SK-N-SH treated with all-trans-retinoic acid at 6 μM for 48 hours (cell line): ENCODE results near the gene YDJC.

Experiments
- ATAC-seq: fragments of 200-7000 bp; cut with Tn5 transposase; 3 replicates; pipeline ENCODE4 v1.9.1; 2020; ENCODE audit warnings: mild to moderate bottlenecking, moderate library complexity
- ARNTL ChIP-seq: fragments of 450-650 bp; formaldehyde crosslinking; IDR thresholded peaks from 2 replicates; pipeline ENCODE4 v1.5.0; 2020; ENCODE audit warnings: low read depth, mild to moderate bottlenecking, moderate library complexity, borderline replicate concordance
- BACH2 ChIP-seq: fragments of 250-450 bp; sonication (Bioruptor Pico); IDR thresholded peaks from 2 replicates; pipeline ENCODE4 v1.9.0; 2021; ENCODE audit warnings: mild to moderate bottlenecking, borderline replicate concordance
- CSDC2 ChIP-seq: fragments of 250-450 bp; sonication (Bioruptor Pico); IDR thresholded peaks from 2 replicates; pipeline ENCODE4 v1.5.0; 2020; ENCODE audit warnings: mild to moderate bottlenecking, moderate library complexity
- CSRNP3 ChIP-seq: fragments of 250-450 bp; sonication (Bioruptor Pico); IDR thresholded peaks from 2 replicates; pipeline ENCODE4 v1.5.1; 2021; ENCODE audit warnings: mild to moderate bottlenecking, moderate library complexity
- ESRRG ChIP-seq: fragments of 250-450 bp; sonication (Bioruptor Pico); IDR thresholded peaks from 2 replicates; pipeline ENCODE4 v1.6.1; 2021; ENCODE audit warnings: mild to moderate bottlenecking
- GLIS3 ChIP-seq: fragments of 250-450 bp; sonication (Bioruptor Pico); IDR thresholded peaks from 2 replicates; pipeline ENCODE4 v1.5.0; 2020; ENCODE audit warnings: mild to moderate bottlenecking, moderate library complexity
- ISL1 ChIP-seq: fragments of 250-450 bp; sonication (Bioruptor Pico); IDR thresholded peaks from 2 replicates; pipeline ENCODE4 v2.1.2; 2022; ENCODE audit warnings: mild to moderate bottlenecking, moderate library complexity
- OSR1 ChIP-seq: fragments of 250-450 bp; sonication (Bioruptor Pico); IDR thresholded peaks from 2 replicates; pipeline ENCODE4 v1.8.0; 2022; ENCODE audit warnings: moderate library complexity, mild to moderate bottlenecking, inconsistent platforms
- PATZ1 ChIP-seq: fragments of 250-450 bp; sonication (Bioruptor Pico); IDR thresholded peaks from 2 replicates; pipeline ENCODE4 v1.8.0; 2020; ENCODE audit warnings: mild to moderate bottlenecking, moderate library complexity, borderline replicate concordance
- RARB ChIP-seq: fragments of 250-450 bp; sonication (Bioruptor Pico); IDR thresholded peaks from 2 replicates; pipeline ENCODE4 v1.8.0; 2021; ENCODE audit warnings: mild to moderate bottlenecking, moderate library complexity
- TCF4 ChIP-seq: fragments of 250-450 bp; sonication (Bioruptor Pico); IDR thresholded peaks from 2 replicates; pipeline ENCODE4 v1.8.0; 2021; ENCODE audit warnings: mild to moderate bottlenecking, moderate library complexity, borderline replicate concordance
- ZFP30 ChIP-seq: fragments of 450-650 bp; formaldehyde crosslinking; IDR thresholded peaks from 2 replicates; pipeline ENCODE4 v1.5.0; 2022; ENCODE audit warnings: mild to moderate bottlenecking, moderate library complexity
- ZNF70 ChIP-seq: fragments of 450-650 bp; formaldehyde crosslinking; IDR thresholded peaks from 2 replicates; pipeline ENCODE4 v1.5.0; 2020; ENCODE audit warnings: mild to moderate bottlenecking, moderate library complexity
- ZNF8 ChIP-seq: fragments of 450-650 bp; formaldehyde crosslinking; IDR thresholded peaks from 2 replicates; pipeline ENCODE4 v1.5.0; 2020; ENCODE audit warnings: mild to moderate bottlenecking, moderate library complexity
- TF ChIP-seq, protein P1 (sequence below): fragments of 250-450 bp; sonication (Bioruptor Pico); IDR thresholded peaks from 2 replicates; pipeline ENCODE4 v1.5.0; 2020; ENCODE audit warnings: mild to moderate bottlenecking, moderate library complexity
- TF ChIP-seq, protein P2 (sequence below): fragments of 250-450 bp; sonication (Bioruptor Pico); IDR thresholded peaks from 2 replicates; pipeline ENCODE4 v1.8.0; 2021; ENCODE audit warnings: low read depth, mild to moderate bottlenecking, moderate library complexity, borderline replicate concordance
- TF ChIP-seq, protein P3 (sequence below): fragments of 250-450 bp; sonication (Bioruptor Pico); IDR thresholded peaks from 2 replicates; pipeline ENCODE4 v1.5.1; 2020; ENCODE audit warnings: low read depth, mild to moderate bottlenecking, moderate library complexity

YDJC gene

DNA sequence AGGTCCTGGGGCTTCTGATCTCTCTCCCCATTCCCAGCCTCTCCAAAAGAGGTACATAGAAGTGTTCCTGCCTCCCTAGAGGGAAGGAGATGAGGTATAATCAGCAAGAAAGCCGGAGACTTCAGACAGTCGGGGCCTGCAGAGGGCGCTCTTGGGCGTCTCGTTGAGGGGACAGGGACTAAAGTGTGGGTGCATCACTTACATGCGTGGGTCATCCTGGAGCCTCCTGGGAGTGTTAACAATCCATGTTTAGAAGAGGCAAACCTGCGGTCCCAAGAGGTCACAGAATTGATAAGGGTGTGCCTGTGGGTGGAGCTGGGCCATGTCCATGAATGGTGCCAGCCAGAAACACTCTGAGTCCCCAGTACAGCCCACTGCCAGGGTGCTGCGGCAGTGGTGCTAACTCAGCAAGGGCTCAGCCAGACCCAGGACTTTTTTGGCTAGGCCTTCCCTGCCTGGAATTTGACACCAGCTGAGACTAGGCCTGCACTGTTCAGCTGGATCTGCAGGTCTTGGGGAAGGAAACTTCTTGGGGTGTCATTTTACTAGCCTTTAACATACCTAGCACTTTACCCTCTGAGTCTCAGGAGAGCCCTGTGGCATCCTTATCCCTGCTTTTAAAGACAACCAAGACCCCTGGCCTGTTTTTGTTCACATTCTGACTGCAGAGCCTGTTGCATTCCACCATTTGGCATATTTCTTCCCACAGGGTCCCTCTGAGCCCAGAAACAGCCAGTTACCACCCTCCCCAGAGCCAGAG is 5.5 kb downstream of the YDJC start:
- TF ChIP-seq BACH2 (no peak), ZNF70 (no peak)
- TF ChIP-seq, protein P1, sequence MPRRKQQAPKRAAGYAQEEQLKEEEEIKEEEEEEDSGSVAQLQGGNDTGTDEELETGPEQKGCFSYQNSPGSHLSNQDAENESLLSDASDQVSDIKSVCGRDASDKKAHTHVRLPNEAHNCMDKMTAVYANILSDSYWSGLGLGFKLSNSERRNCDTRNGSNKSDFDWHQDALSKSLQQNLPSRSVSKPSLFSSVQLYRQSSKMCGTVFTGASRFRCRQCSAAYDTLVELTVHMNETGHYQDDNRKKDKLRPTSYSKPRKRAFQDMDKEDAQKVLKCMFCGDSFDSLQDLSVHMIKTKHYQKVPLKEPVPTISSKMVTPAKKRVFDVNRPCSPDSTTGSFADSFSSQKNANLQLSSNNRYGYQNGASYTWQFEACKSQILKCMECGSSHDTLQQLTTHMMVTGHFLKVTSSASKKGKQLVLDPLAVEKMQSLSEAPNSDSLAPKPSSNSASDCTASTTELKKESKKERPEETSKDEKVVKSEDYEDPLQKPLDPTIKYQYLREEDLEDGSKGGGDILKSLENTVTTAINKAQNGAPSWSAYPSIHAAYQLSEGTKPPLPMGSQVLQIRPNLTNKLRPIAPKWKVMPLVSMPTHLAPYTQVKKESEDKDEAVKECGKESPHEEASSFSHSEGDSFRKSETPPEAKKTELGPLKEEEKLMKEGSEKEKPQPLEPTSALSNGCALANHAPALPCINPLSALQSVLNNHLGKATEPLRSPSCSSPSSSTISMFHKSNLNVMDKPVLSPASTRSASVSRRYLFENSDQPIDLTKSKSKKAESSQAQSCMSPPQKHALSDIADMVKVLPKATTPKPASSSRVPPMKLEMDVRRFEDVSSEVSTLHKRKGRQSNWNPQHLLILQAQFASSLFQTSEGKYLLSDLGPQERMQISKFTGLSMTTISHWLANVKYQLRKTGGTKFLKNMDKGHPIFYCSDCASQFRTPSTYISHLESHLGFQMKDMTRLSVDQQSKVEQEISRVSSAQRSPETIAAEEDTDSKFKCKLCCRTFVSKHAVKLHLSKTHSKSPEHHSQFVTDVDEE (CRISPR knock-in tag) = no peak
- ATAC-seq = peak; percentile 40

GRCh38 chr22:21623648-21623970 is 6.2 kb downstream of the YDJC start:
- no peak for ATAC-seq
- TF ChIP-seq, protein P2, sequence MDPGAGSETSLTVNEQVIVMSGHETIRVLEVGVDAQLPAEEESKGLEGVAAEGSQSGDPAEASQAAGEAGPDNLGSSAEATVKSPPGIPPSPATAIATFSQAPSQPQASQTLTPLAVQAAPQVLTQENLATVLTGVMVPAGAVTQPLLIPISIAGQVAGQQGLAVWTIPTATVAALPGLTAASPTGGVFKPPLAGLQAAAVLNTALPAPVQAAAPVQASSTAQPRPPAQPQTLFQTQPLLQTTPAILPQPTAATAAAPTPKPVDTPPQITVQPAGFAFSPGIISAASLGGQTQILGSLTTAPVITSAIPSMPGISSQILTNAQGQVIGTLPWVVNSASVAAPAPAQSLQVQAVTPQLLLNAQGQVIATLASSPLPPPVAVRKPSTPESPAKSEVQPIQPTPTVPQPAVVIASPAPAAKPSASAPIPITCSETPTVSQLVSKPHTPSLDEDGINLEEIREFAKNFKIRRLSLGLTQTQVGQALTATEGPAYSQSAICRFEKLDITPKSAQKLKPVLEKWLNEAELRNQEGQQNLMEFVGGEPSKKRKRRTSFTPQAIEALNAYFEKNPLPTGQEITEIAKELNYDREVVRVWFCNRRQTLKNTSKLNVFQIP (CRISPR knock-in tag) = no peak
- TF ChIP-seq ZNF70 (no peak), GLIS3 (CRISPR knock-in tag) (no peak), OSR1 (CRISPR knock-in tag) (no peak), ZFP30 (CRISPR knock-in tag) (no peak), CSRNP3 (no peak), RARB (no peak), ISL1 (CRISPR knock-in tag) (no peak), PATZ1 (CRISPR knock-in tag) (no peak), ESRRG (no peak), ZNF8 (CRISPR knock-in tag) (no peak), ARNTL (no peak), BACH2 (no peak), CSDC2 (CRISPR knock-in tag) (no peak), TCF4 (CRISPR knock-in tag) (no peak)
- TF ChIP-seq, protein P1 (CRISPR knock-in tag) = no peak
- TF ChIP-seq, protein P3, sequence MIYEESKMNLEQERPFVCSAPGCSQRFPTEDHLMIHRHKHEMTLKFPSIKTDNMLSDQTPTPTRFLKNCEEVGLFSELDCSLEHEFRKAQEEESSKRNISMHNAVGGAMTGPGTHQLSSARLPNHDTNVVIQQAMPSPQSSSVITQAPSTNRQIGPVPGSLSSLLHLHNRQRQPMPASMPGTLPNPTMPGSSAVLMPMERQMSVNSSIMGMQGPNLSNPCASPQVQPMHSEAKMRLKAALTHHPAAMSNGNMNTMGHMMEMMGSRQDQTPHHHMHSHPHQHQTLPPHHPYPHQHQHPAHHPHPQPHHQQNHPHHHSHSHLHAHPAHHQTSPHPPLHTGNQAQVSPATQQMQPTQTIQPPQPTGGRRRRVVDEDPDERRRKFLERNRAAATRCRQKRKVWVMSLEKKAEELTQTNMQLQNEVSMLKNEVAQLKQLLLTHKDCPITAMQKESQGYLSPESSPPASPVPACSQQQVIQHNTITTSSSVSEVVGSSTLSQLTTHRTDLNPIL (CRISPR knock-in tag) = no peak
- TF ChIP-seq, all 23 proteins: peak for 0
